Right atrium auricular region (tissue), 2 donors: Measurements from ENCODE around the gene PIGB. TPM values are rescaled to one million over a fixed set of nuclear protein-coding genes. Genes with fewer than 3 reads are reported as not detected.
"Not testable (repeated sequence)": the region's sequence is repeated elsewhere in the genome, so short reads cannot be mapped to it uniquely, and the experiment has no call there.

Source experiments
- DNase-seq: peaks from one replicate; pipeline ENCODE4 v3.0.0-alpha.2; 2019; ENCODE audit warnings: low spot score
- H3K27ac ChIP-seq, 2 donors: fragments of 200-600 bp; sonication (generic); 1 replicate in 1 of 2; 2 replicates in 1 of 2; pipeline ENCODE4 v1.5.1; 2016 to 2019
- H3K27me3 ChIP-seq, 2 donors: fragments of 200-600 bp; sonication (generic); one replicate each; pipeline versions ENCODE4 v1.5.1 to v1.6.0; 2017 to 2019
- H3K36me3 ChIP-seq: fragments of 200-600 bp; sonication (generic); one replicate; pipeline ENCODE4 v1.5.1; 2016
- H3K4me1 ChIP-seq, 2 donors: fragments of 200-600 bp; sonication (generic); one replicate each; pipeline versions ENCODE4 v1.5.1 to v1.6.0; 2017 to 2019
- H3K4me3 ChIP-seq, 2 donors: fragments of 200-600 bp; sonication (generic); 1 replicate in 1 of 2; 2 replicates in 1 of 2; pipeline ENCODE4 v1.5.1; 2017 to 2019; ENCODE audit warnings: mild to moderate bottlenecking in 1 of 2, moderate library complexity in 1 of 2
- H3K9me3 ChIP-seq, 2 donors: fragments of 200-600 bp; sonication (generic); one replicate each; pipeline ENCODE4 v1.5.1; 2019
- CTCF ChIP-seq, 2 donors: fragments of 200-600 bp; sonication (generic); IDR thresholded peaks; one replicate each; pipeline ENCODE4 v1.5.1; 2019; ENCODE audit warnings: antibody characterized with exemption in 2 of 2
- total RNA-seq, 2 donors: library from RNA; depleted of rRNA; stranded (reverse); fragments of >200 nt; gene quantifications; one replicate each; pipeline ENCODE4 v1.1.0, GENCODE V29; 2016

The PIGB gene
- total RNA-seq, 2 donors from 2014 or later = 3.2 to 3.3 TPM

DNA sequence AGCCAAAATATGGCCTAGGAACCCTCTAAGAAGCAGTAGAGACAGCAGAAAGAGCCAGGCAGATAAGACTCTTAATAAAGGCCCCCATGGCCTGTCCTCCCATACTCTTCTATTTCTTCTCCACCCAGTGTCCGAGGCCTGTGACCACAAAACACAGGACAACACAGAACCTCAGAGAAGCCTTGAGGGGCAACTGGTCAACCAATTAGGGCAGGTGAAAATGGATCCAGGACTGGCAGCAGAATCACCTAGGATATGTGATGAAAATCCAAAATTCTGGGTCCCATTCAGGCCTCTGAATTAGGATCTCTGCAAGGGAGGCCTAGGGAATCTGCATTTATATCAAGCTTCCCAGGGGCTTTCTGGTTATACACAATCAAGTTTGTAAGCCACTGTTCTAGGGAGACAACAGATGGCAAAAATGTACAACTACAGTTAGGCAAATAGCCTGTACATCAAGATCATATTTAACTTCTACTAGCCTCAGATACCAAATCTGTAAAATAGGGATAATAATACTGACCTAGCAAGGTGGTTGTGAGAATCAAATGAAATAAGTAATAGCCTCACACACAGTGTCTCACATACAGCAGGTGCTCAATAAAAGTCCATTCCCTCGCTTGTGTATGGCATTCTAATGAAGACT lies 39.8 kb upstream of the PIGB start:
- Histone ChIP-seq H3K4me3 (no peak overlapping the region), H3K4me1 (peaks cover 0 to 4% of the 10 kb centered on the region in 2 donors), H3K27ac (no peak overlapping the region), H3K9me3 (no peaks in the 10 kb centered on the region), H3K27me3 (no peaks in the 10 kb centered on the region), H3K36me3 (no peaks in the 10 kb centered on the region)
- DNase-seq = no peak
- no peak for TF ChIP-seq CTCF (IDR thresholded peaks at IDR 0.05)

DNA sequence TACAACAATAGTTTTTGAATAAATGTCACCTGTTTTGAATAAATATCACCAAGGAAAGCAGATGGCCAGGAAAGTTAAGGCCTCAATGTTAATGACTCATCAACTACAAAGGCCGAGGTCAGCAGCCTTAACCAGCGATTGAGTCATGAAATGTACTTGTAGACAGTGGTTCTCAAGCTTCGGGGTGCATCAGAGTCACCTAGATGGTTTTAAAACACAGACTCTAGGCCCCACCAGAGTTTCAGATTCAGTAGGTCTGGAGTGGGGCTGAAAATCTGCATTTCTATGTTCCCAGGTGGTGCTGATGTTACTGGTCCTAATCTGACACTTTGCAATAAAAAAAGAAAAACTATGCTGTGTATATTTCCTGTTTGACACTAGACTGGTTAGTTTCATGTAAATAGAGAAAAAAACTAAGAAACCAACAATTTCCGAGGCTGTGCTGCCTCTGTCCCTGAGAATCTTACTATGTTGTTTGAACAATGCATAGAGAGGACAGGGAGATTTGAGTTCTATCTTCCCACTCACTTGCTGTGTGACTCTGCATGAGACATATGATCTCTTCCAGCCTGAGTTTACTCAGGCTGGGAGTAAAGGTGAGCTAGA lies 39.2 kb upstream of the PIGB start:
- Histone ChIP-seq H3K36me3 (no peaks in the 10 kb centered on the region), H3K9me3 (no peaks in the 10 kb centered on the region), H3K27me3 (no peaks in the 10 kb centered on the region), H3K4me1 (peaks cover 0 to 4% of the 10 kb centered on the region in 2 donors), H3K4me3 (no peak overlapping the region), H3K27ac (no peak overlapping the region)
- no peak for TF ChIP-seq CTCF (IDR thresholded peaks at IDR 0.05)
- DNase-seq = no peak

DNA sequence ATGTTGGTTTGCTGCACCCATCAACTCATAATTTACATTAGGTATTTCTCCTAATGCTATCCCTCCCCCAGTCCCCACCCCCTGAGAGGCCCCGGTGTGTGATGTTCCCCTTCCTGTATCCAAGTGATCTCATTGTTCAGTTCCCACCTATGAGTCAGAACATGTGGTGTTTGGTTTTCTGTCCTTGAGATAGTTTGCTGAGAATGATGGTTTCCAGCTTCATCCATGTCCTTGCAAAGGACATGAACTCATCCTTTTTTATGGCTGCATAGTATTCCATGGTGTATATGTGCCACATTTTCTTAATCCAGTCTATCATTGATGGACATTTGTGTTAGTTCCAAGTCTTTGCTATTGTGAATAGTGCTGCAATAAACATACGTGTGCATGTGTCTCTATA lies 38.4 kb upstream of the PIGB start:
- H3K36me3 ChIP-seq, DNase-seq, H3K27me3 ChIP-seq, H3K27ac ChIP-seq, H3K4me1 ChIP-seq, H3K9me3 ChIP-seq, H3K4me3 ChIP-seq: not testable (repeated sequence)

DNA sequence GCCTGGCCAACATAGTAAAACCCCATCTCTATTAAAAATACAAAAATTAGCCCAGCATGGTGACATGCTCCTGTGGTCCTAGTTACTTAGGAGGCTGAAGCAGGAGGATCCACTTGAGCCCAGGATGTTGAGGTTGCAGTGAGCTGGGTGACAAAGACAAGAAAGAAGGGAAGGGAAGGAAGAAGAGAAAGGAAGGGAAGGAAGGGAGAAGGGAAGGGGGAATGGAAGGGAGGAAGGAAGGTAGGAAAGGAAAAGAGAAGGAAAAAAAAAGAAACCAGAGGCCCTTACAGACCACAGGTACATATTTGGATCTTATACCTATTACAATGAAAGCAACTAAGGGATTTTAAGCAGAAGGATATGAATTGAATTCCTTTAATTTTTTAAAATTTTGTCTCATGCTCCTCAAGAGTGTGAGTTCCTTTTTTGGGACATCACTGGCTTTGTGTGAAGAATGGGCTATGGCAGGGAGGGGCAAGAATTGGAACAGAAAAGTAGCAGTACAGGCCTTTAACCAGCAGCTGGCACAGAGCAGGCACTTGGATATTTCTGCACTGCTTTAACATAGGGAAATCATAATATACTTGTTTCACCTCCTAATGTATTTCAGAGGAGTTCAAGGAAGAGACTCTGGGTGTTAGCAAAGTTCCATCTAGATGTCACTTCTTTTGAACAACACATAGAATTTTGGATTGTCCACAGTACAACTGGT lies 37.3 kb upstream of the PIGB start:
- no peak for DNase-seq
- H3K27me3 ChIP-seq = no peaks in the 10 kb centered on the region
- no peak for TF ChIP-seq CTCF (IDR thresholded peaks at IDR 0.05)
- H3K4me3 ChIP-seq = no peak overlapping the region
- no peaks in the 10 kb centered on the region for H3K36me3 ChIP-seq
- H3K4me1 ChIP-seq = peaks cover 0 to 4% of the 10 kb centered on the region in 2 donors
- no peak overlapping the region for H3K27ac ChIP-seq
- H3K9me3 ChIP-seq = no peaks in the 10 kb centered on the region

GRCh38 chr15:55282284-55282833 lies 36.7 kb upstream of the PIGB start:
- Histone ChIP-seq H3K9me3 (no peaks in the 10 kb centered on the region), H3K27ac (no peak overlapping the region), H3K4me3 (no peak overlapping the region), H3K4me1 (peaks cover 0 to 4% of the 10 kb centered on the region in 2 donors), H3K27me3 (no peaks in the 10 kb centered on the region), H3K36me3 (no peaks in the 10 kb centered on the region)
- TF ChIP-seq CTCF (IDR thresholded peaks at IDR 0.05) = no peak
- no peak for DNase-seq
